Kidney epithelial cell (primary cell): Measurements from ENCODE around the gene NRXN2. TPM values are rescaled to one million over a fixed set of nuclear protein-coding genes. Genes with fewer than 3 reads are reported as not detected.

Source experiments
- DNase-seq: peaks from one replicate; pipeline ENCODE4 v3.0.0-alpha.2; 2010; ENCODE audit warnings: low read depth
- H3K27me3 ChIP-seq: 2 replicates; pipeline ENCODE4 v1.6.0; 2011; ENCODE audit warnings: low read length; ENCODE audit not compliant: control insufficient read depth, insufficient read depth
- H3K36me3 ChIP-seq: 2 replicates; pipeline ENCODE4 v1.5.1; 2011; ENCODE audit warnings: low read length; ENCODE audit not compliant: control insufficient read depth, insufficient read depth
- H3K4me3 ChIP-seq: 2 replicates; pipeline ENCODE4 v1.5.1; 2011; ENCODE audit warnings: low read depth, mild to moderate bottlenecking, control low read depth, low read length
- total RNA-seq: library from RNA; depleted of rRNA; stranded (reverse); fragments of >200 nt; gene quantifications from 2 replicates; pipeline ENCODE4 v1.2.3, GENCODE V29; 2015
- TF ChIP-seq, protein P1 (sequence below): IDR thresholded peaks from 2 replicates; pipeline ENCODE4 v1.5.1; 2011; ENCODE audit warnings: mild to moderate bottlenecking, moderate library complexity, low read length, control low read depth, inconsistent platforms; ENCODE audit not compliant: insufficient read depth, poor library complexity, severe bottlenecking

NRXN2 gene
- total RNA-seq, 1 donor from 2014 or later, result not detected

- DNase-seq, result no peak
- no peak overlapping the region for H3K4me3 ChIP-seq
- H3K27me3 ChIP-seq, result peaks cover 4% of the 10 kb centered on the region
- TF ChIP-seq, protein P1, sequence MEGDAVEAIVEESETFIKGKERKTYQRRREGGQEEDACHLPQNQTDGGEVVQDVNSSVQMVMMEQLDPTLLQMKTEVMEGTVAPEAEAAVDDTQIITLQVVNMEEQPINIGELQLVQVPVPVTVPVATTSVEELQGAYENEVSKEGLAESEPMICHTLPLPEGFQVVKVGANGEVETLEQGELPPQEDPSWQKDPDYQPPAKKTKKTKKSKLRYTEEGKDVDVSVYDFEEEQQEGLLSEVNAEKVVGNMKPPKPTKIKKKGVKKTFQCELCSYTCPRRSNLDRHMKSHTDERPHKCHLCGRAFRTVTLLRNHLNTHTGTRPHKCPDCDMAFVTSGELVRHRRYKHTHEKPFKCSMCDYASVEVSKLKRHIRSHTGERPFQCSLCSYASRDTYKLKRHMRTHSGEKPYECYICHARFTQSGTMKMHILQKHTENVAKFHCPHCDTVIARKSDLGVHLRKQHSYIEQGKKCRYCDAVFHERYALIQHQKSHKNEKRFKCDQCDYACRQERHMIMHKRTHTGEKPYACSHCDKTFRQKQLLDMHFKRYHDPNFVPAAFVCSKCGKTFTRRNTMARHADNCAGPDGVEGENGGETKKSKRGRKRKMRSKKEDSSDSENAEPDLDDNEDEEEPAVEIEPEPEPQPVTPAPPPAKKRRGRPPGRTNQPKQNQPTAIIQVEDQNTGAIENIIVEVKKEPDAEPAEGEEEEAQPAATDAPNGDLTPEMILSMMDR, result no peak
- H3K36me3 ChIP-seq, result no peaks in the 10 kb centered on the region
Measured at GRCh38 chr11:64621283-64622019, 101.5 kb downstream of the NRXN2 start.

GRCh38 chr11:64620381-64620971, 102.5 kb downstream of the NRXN2 start:
- no peak for DNase-seq
- Histone ChIP-seq H3K36me3 (no peaks in the 10 kb centered on the region), H3K27me3 (peaks cover 4% of the 10 kb centered on the region), H3K4me3 (no peak overlapping the region)
- TF ChIP-seq, protein P1, result no peak

- H3K36me3 ChIP-seq, result no peaks in the 10 kb centered on the region
- peaks cover 4% of the 10 kb centered on the region for H3K27me3 ChIP-seq
- TF ChIP-seq, protein P1, result no peak
- no peak overlapping the region for H3K4me3 ChIP-seq
- no peak for DNase-seq
Measured at GRCh38 chr11:64619811-64620380, 103.1 kb downstream of the NRXN2 start.

GRCh38 chr11:64619196-64619595, 103.8 kb downstream of the NRXN2 start:
- no peak overlapping the region for H3K4me3 ChIP-seq
- TF ChIP-seq, protein P1, result no peak
- no peaks in the 10 kb centered on the region for H3K36me3 ChIP-seq
- no peak for DNase-seq
- peaks cover 6% of the 10 kb centered on the region for H3K27me3 ChIP-seq

DNA sequence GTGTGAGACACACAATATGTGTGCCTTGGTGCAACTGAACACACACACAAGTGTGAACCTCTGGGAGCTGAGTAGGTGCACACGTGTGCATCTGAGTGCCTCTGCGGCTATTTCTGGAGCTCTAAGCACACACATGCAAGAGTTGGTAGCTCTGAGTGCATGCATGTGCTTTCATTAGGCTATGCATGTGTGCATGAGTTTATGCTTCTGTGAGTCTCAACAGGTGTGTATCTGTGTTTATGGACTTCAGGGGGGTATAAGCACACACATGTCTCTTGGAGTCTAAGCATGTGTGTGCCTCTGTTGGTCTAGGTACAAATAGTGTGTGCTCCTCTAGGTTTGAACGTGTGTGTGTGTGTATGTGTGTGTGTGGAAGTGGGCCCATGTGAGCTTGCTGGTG, 106.2 kb downstream of the NRXN2 start:
- Histone ChIP-seq H3K4me3 (no peak overlapping the region), H3K27me3 (peaks cover 4% of the 10 kb centered on the region), H3K36me3 (no peaks in the 10 kb centered on the region)
- TF ChIP-seq, protein P1, result no peak
- DNase-seq, result no peak
